COR-L47 (cell line): Measurements from ENCODE around the gene DRD3.

Source experiments
- DNase-seq: peaks from one replicate; lab custom pipeline; 2025; lab: John Stamatoyannopoulos, UW

Gene DRD3

GRCh38 chr3:114179575-114179974 is 723 bp upstream of the DRD3 start:
- peak; percentile 82 for DNase-seq

GRCh38 chr3:114176890-114177289 is 2.0 kb downstream of the DRD3 start:
- no peak for DNase-seq

GRCh38 chr3:114176487-114176886 is 2.4 kb downstream of the DRD3 start:
- no peak for DNase-seq

GRCh38 chr3:114175204-114175987 is 3.5 kb downstream of the DRD3 start:
- DNase-seq: no peak

GRCh38 chr3:114171677-114172076 is 7.2 kb downstream of the DRD3 start:
- DNase-seq: no peak

GRCh38 chr3:114168150-114168549 is 10.7 kb downstream of the DRD3 start:
- no peak for DNase-seq

- DNase-seq: no peak
Measured at GRCh38 chr3:114157321-114157720, 21.5 kb downstream of the DRD3 start.

- DNase-seq: peak; percentile 30
Measured at GRCh38 chr3:114155370-114155821, 23.5 kb downstream of the DRD3 start.

- no peak for DNase-seq
Measured at GRCh38 chr3:114154321-114154821, 24.5 kb downstream of the DRD3 start.

- DNase-seq: peak; percentile 100
Measured at GRCh38 chr3:114152519-114153151, 26.2 kb downstream of the DRD3 start.

GRCh38 chr3:114151091-114151490 is 27.8 kb downstream of the DRD3 start:
- DNase-seq: no peak

GRCh38 chr3:114147251-114147650 is 31.6 kb downstream of the DRD3 start:
- peak; percentile 13 for DNase-seq

- DNase-seq: no peak
Measured at GRCh38 chr3:114144909-114145688, 33.8 kb downstream of the DRD3 start.

- DNase-seq: no peak
Measured at GRCh38 chr3:114143817-114144216, 35.0 kb downstream of the DRD3 start.

GRCh38 chr3:114139836-114140235 is 39.0 kb downstream of the DRD3 start:
- DNase-seq: no peak

- no peak for DNase-seq
Measured at GRCh38 chr3:114133947-114134346, 44.9 kb downstream of the DRD3 start.

- DNase-seq: no peak
Measured at GRCh38 chr3:114132500-114132899, 46.4 kb downstream of the DRD3 start.

GRCh38 chr3:114128826-114129225 is 50.0 kb downstream of the DRD3 start:
- no peak for DNase-seq

GRCh38 chr3:114128231-114128630 is 50.6 kb downstream of the DRD3 start:
- DNase-seq: no peak

GRCh38 chr3:114127517-114127916 is 51.3 kb downstream of the DRD3 start:
- no peak for DNase-seq

GRCh38 chr3:114126461-114126860 is 52.4 kb downstream of the DRD3 start:
- no peak for DNase-seq

GRCh38 chr3:114122027-114122709 is 56.7 kb downstream of the DRD3 start:
- peak; percentile 86 for DNase-seq
